CD1c-positive myeloid dendritic cell (primary cell): ENCODE data around the gene RASEF.
"Not testable (repeated sequence)": the region's sequence is repeated elsewhere in the genome, so short reads cannot be mapped to it uniquely, and the experiment has no call there.

Source experiments
- DNase-seq: peaks from one replicate; pipeline ENCODE4 v3.0.0-alpha.2; 2016; ENCODE audit errors: extremely low spot score

Gene RASEF

GRCh38 chr9:82970359-82970758 lies 92.6 kb downstream of the RASEF start:
- DNase-seq, result no peak

GRCh38 chr9:82969291-82969690 lies 93.7 kb downstream of the RASEF start:
- DNase-seq, result no peak

GRCh38 chr9:82968816-82969215 lies 94.1 kb downstream of the RASEF start:
- DNase-seq, result no peak

GRCh38 chr9:82968388-82968787 lies 94.6 kb downstream of the RASEF start:
- no peak for DNase-seq

GRCh38 chr9:82961504-82962125 lies 101.3 kb downstream of the RASEF start:
- DNase-seq, result peak; percentile 52

- no peak for DNase-seq
These were observed 105.2 kb downstream of the RASEF start for GRCh38 chr9:82957529-82958379.

GRCh38 chr9:82949203-82949602 lies 113.7 kb downstream of the RASEF start:
- DNase-seq, result no peak

GRCh38 chr9:82940376-82940775 lies 122.6 kb downstream of the RASEF start:
- DNase-seq, result no peak

- DNase-seq, result no peak
These were observed 123.5 kb downstream of the RASEF start for GRCh38 chr9:82939451-82939850.

GRCh38 chr9:82938426-82939218 lies 124.3 kb downstream of the RASEF start:
- DNase-seq, result no peak

GRCh38 chr9:82936561-82936960 lies 126.4 kb downstream of the RASEF start:
- DNase-seq, result not testable (repeated sequence)

- DNase-seq, result no peak
These were observed 128.0 kb downstream of the RASEF start for GRCh38 chr9:82934949-82935348.

- not testable (repeated sequence) for DNase-seq
These were observed 128.9 kb downstream of the RASEF start for GRCh38 chr9:82934025-82934424.

- no peak for DNase-seq
These were observed 132.8 kb downstream of the RASEF start for GRCh38 chr9:82930116-82930515.
